PC-3 (cell line): ENCODE data around the gene CAMK1D. TPM values are rescaled to one million over a fixed set of nuclear protein-coding genes. Genes with fewer than 3 reads are reported as not detected.

Experiments used
- ATAC-seq: fragments of 200-7000 bp; cut with Tn5 transposase; 2 replicates; pipeline ENCODE4 v1.9.1; 2020; ENCODE audit warnings: mild to moderate bottlenecking, moderate library complexity
- BruUV-seq: library from RNA; stranded (reverse); fragments of 400-500 nt; replicated peaks from 2 replicates; lab custom pipeline; 2021; lab: Mats Ljungman, UMichigan
- CTCF ChIA-PET: fragments of 300-600 bp; sonication (Branson Sonifier 250); formaldehyde crosslinking; loops from one replicate; lab custom pipeline; 2022; ENCODE audit warnings: antibody characterized with exemption; lab: Charles Lee
- POLR2A ChIA-PET: fragments of 300-600 bp; sonication (Branson Sonifier 250); formaldehyde crosslinking; loops from one replicate; lab custom pipeline; 2022; ENCODE audit warnings: antibody characterized with exemption; ENCODE audit not compliant: unreplicated experiment; lab: Charles Lee
- DNase-seq: peaks from one replicate; pipeline ENCODE4 v3.0.0-alpha.2; 2015
- H2AFZ ChIP-seq: fragments of 300-600 bp; sonication (generic); 2 replicates; pipeline ENCODE4 v1.6.0; 2016; ENCODE audit warnings: antibody characterized with exemption, low read length
- H3F3A ChIP-seq: fragments of 300-600 bp; sonication (generic); one replicate; pipeline ENCODE4 v1.6.0; 2017; ENCODE audit warnings: antibody characterized with exemption, low read length, control low read depth, mild to moderate bottlenecking; ENCODE audit not compliant: unreplicated experiment
- H3K27ac ChIP-seq: fragments of 300-600 bp; sonication (generic); 2 replicates; pipeline ENCODE4 v1.5.1; 2016; ENCODE audit warnings: mild to moderate bottlenecking, low read length
- H3K27me3 ChIP-seq: fragments of 300-600 bp; sonication (generic); 2 replicates; pipeline ENCODE4 v1.6.1; 2016; ENCODE audit warnings: low read length, mixed read lengths
- H3K36me3 ChIP-seq: fragments of 300-600 bp; sonication (generic); 2 replicates; pipeline ENCODE4 v1.6.1; 2016; ENCODE audit warnings: low read depth, mixed run types, low read length, mixed read lengths
- H3K4me1 ChIP-seq: fragments of 300-600 bp; sonication (generic); 2 replicates; pipeline ENCODE4 v1.5.1; 2016; ENCODE audit warnings: low read length; ENCODE audit not compliant: insufficient read depth
- H3K4me2 ChIP-seq: fragments of 300-600 bp; sonication (generic); 2 replicates; pipeline ENCODE4 v1.6.0; 2016; ENCODE audit warnings: low read length
- H3K4me3 ChIP-seq: fragments of 300-600 bp; sonication (generic); 2 replicates; pipeline ENCODE4 v1.5.1; 2016; ENCODE audit warnings: mild to moderate bottlenecking, low read length, mixed read lengths
- H3K79me2 ChIP-seq: fragments of 300-600 bp; sonication (generic); 2 replicates; pipeline ENCODE4 v1.6.1; 2017; ENCODE audit warnings: low read length, mixed read lengths
- H3K9ac ChIP-seq: fragments of 300-600 bp; sonication (generic); 2 replicates; pipeline ENCODE4 v1.6.0; 2016; ENCODE audit warnings: mild to moderate bottlenecking, low read length
- H3K9me2 ChIP-seq: fragments of 300-600 bp; sonication (generic); replicated peaks from 2 replicates; pipeline ENCODE4 v1.6.1; 2016; ENCODE audit warnings: mixed run types, low read length, mixed read lengths
- H3K9me3 ChIP-seq: fragments of 300-600 bp; sonication (generic); 2 replicates; pipeline ENCODE4 v1.6.1; 2016; ENCODE audit warnings: low read length, mixed read lengths
- H4K20me1 ChIP-seq: fragments of 300-600 bp; sonication (generic); 2 replicates; pipeline ENCODE4 v1.6.1; 2016; ENCODE audit warnings: low read length, mixed read lengths
- EZH2 ChIP-seq: fragments of 300-600 bp; sonication (generic); IDR thresholded peaks from one replicate; pipeline ENCODE4 v1.6.1; 2017; ENCODE audit warnings: antibody characterized with exemption, mild to moderate bottlenecking, low read length; ENCODE audit not compliant: unreplicated experiment
- EZH2phosphoT487 ChIP-seq: fragments of 300-600 bp; sonication (generic); IDR thresholded peaks from 2 replicates; pipeline ENCODE4 v1.6.1; 2018; ENCODE audit warnings: mild to moderate bottlenecking, antibody characterized with exemption, low read length, borderline replicate concordance
- intact Hi-C: fragments of 100-400 bp; cut with micrococcal nuclease; formaldehyde crosslinking; loops from 2 replicates; pipeline ENCODE4 v1.9.0; 2023
- total RNA-seq: library from RNA; depleted of rRNA; stranded (reverse); fragments of >200 nt; gene quantifications from 2 replicates; pipeline ENCODE4 v1.2.3, GENCODE V29; 2014
- TF ChIP-seq, protein P1 (sequence below): fragments of 300-600 bp; sonication (generic); conservative IDR thresholded peaks from 2 replicates; pipeline ENCODE4 v1.5.1; 2017; ENCODE audit warnings: antibody characterized with exemption, low read depth, mild to moderate bottlenecking, low read length

Gene CAMK1D
- total RNA-seq, 1 experiment from 2014 or later, result 1.3 TPM

DNA sequence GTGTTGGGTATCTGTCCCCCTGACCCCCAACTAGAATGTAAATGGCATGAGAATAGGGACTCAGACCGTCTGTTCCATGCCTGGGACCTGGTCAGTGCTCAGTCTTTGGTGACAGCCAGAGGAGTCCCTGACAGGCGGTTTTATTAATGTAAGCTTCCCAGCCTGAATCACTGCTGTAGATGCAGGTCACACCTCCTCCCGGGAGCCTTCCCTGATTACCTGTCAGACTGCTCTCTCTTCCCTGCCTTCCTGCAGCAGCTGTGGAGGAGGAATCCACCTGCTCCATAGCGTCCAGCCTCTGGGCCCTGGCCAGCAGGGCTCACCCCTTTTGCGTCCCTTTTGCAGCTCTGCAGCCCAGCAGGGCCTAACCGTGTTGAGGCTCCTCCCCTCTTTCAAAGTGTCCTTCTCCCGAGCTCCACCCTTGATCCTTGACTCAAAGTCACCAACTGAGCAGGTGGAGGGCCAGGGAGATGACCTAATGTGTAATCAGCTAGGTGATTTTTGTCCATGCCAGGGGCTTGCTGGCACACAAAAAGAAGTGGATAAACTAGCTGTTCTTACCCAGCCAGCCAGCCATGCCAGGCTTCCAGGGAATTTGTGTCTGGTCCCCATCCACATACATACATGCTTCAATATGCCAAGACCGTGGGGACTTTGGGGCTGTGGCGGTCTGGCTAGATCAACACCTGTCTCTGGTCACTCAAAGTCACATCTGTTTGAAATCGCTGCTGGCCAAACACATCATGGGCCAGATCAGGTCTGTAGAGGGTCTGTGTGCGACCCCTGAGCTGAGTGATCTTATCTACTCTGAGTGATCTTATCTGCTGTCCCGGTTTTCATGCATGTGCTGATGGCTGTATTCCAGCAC, 457.1 kb downstream of the CAMK1D start:
- Histone ChIP-seq H3K9ac (no peak overlapping the region), H3K9me2 (no peaks in the 10 kb centered on the region), H3K27ac (no peak overlapping the region), H3K27me3 (no peaks in the 10 kb centered on the region), H3K36me3 (no peaks in the 10 kb centered on the region), H3K4me1 (no peaks in the 10 kb centered on the region), H3F3A (no peaks in the 10 kb centered on the region), H2AFZ (no peak overlapping the region), H4K20me1 (no peaks in the 10 kb centered on the region), H3K79me2 (no peaks in the 10 kb centered on the region), H3K4me3 (no peak overlapping the region), H3K9me3 (no peaks in the 10 kb centered on the region), H3K4me2 (no peak overlapping the region)
- intact Hi-C loops, result no loop called here
- ChIA-PET CTCF (no interaction called here), POLR2A (interaction anchor here (0.7 kb wide), 1 partner anchor 43 kb away, joined by 4 read pairs; no protein-coding TSS in a partner anchor)
- TF ChIP-seq, protein P1, sequence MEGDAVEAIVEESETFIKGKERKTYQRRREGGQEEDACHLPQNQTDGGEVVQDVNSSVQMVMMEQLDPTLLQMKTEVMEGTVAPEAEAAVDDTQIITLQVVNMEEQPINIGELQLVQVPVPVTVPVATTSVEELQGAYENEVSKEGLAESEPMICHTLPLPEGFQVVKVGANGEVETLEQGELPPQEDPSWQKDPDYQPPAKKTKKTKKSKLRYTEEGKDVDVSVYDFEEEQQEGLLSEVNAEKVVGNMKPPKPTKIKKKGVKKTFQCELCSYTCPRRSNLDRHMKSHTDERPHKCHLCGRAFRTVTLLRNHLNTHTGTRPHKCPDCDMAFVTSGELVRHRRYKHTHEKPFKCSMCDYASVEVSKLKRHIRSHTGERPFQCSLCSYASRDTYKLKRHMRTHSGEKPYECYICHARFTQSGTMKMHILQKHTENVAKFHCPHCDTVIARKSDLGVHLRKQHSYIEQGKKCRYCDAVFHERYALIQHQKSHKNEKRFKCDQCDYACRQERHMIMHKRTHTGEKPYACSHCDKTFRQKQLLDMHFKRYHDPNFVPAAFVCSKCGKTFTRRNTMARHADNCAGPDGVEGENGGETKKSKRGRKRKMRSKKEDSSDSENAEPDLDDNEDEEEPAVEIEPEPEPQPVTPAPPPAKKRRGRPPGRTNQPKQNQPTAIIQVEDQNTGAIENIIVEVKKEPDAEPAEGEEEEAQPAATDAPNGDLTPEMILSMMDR, result no peak
- TF ChIP-seq EZH2, result no peak
- TF ChIP-seq EZH2phosphoT487, result no peak
- DNase-seq (no peak), ATAC-seq (no peak)
- no TSS peak for BruUV-seq

DNA sequence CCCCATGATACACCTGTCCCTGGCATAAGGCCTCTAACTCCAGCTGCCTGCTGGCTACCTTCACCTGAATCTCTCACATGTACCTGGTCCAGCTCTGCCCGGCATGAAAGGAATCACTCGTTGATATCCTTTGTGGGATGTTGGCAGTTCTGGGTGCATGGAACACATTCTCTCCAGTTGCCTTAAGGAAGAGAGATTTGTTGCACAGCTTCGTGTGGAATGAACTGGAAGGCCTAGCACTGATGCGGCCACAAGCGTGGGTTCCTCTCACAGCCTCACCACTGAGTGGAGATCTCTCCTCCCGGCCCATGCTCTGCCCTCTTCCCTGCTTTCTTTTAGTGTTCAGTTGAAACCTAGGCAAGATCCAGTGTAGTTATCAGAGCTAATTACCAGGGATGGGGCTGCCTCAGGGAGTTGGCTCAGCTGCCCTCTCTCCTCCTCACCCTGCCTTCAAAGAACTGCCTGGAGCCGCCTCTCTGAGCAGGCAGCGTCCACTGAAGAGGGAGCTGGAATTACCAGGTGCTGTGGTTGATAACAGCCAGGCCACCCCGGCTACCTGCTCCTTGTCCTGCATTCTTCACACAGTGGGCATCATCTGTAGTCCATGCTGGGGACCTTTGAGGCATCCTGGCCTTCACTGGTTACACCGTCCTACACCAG, 457.9 kb downstream of the CAMK1D start:
- Histone ChIP-seq H3K9me2 (no peaks in the 10 kb centered on the region), H3K27ac (no peak overlapping the region), H4K20me1 (no peaks in the 10 kb centered on the region), H3F3A (no peaks in the 10 kb centered on the region), H3K4me2 (no peak overlapping the region), H3K36me3 (no peaks in the 10 kb centered on the region), H3K4me3 (no peak overlapping the region), H3K9ac (no peak overlapping the region), H3K9me3 (no peaks in the 10 kb centered on the region), H3K4me1 (no peaks in the 10 kb centered on the region), H2AFZ (no peak overlapping the region), H3K27me3 (no peaks in the 10 kb centered on the region), H3K79me2 (no peaks in the 10 kb centered on the region)
- DNase-seq (no peak), ATAC-seq (no peak)
- POLR2A ChIA-PET, result no interaction called here
- no TSS peak for BruUV-seq
- intact Hi-C loops, result no loop called here
- CTCF ChIA-PET, result no interaction called here
- TF ChIP-seq EZH2 (no peak), EZH2phosphoT487 (no peak)
- TF ChIP-seq, protein P1, result no peak
